Heart left ventricle (tissue), 16 donors: ENCODE results near the gene EGFL8. TPM values are rescaled to one million over a fixed set of nuclear protein-coding genes. Genes with fewer than 3 reads are reported as not detected.
"Not testable (repeated sequence)": the region's sequence is repeated elsewhere in the genome, so short reads cannot be mapped to it uniquely, and the experiment has no call there.

Experiments
- ATAC-seq, 4 donors: fragments of 200-7000 bp; cut with Tn5 transposase; one replicate each; pipeline ENCODE4 v1.9.1; 2020 to 2022; ENCODE audit warnings: moderate library complexity in 4 of 4, mild to moderate bottlenecking in 3 of 4, moderate number of reproducible peaks in 1 of 4
- DNase-seq, 5 donors: peaks; one replicate each; pipeline ENCODE4 v3.0.0-alpha.2; 2020
- H3K27ac ChIP-seq, 12 donors: fragments of 200-600 bp; sonication (generic) in 4 of 12; one replicate each; pipeline versions ENCODE4 v1.5.0 to v1.8.0; 2016 to 2022; ENCODE audit warnings: mild to moderate bottlenecking in 2 of 12
- H3K27me3 ChIP-seq, 9 donors: fragments of 200-600 bp; sonication (generic) in 2 of 9; one replicate each; pipeline versions ENCODE4 v1.5.1 to v1.8.0; 2016 to 2022; ENCODE audit warnings: mild to moderate bottlenecking in 3 of 9
- H3K36me3 ChIP-seq, 9 donors: fragments of 200-600 bp; sonication (generic) in 2 of 9; one replicate each; pipeline versions ENCODE4 v1.5.0 to v1.8.0; 2018 to 2022; ENCODE audit warnings: mild to moderate bottlenecking in 2 of 9
- H3K4me1 ChIP-seq, 12 donors: fragments of 200-600 bp; sonication (generic) in 4 of 12; one replicate each; pipeline versions ENCODE4 v1.5.0 to v1.8.0; 2016 to 2022; ENCODE audit warnings: mild to moderate bottlenecking in 3 of 12
- H3K4me3 ChIP-seq, 12 donors: fragments of 200-600 bp; sonication (generic) in 4 of 12; one replicate each; pipeline versions ENCODE4 v1.5.0 to v1.8.0; 2017 to 2022; ENCODE audit warnings: mild to moderate bottlenecking in 9 of 12, moderate library complexity in 4 of 12
- H3K9me3 ChIP-seq, 12 donors: fragments of 200-600 bp; sonication (generic) in 4 of 12; one replicate each; pipeline versions ENCODE4 v1.5.0 to v1.8.0; 2016 to 2022; ENCODE audit warnings: mild to moderate bottlenecking in 1 of 12
- POLR2A ChIP-seq, 2 donors: fragments of 450-650 bp; IDR thresholded peaks; one replicate each; pipeline ENCODE4 v1.6.1; 2017; ENCODE audit warnings: antibody characterized with exemption in 2 of 2, mild to moderate bottlenecking in 2 of 2, moderate library complexity in 2 of 2
- whole genome bisulfite sequencing, 4 donors: extraction: QIAGEN DNeasy Blood & Tissue Kit in 2 of 4; methylation state at CpG; one replicate each; pipeline versions ENCODE4 v1.1.5 to v1.1.7; 2013 to 2018; 5-methylcytosine and 5-hydroxymethylcytosine counted together
- intact Hi-C, 10 donors: fragments of 100-400 bp; cut with DNase I; formaldehyde crosslinking; loops; one replicate each; pipeline versions ENCODE4 v1.11.1 to v1.14.2; 2022
- polyA plus RNA-seq, 2 donors: library from polyadenylated mRNA; stranded (reverse); fragments of 200-250 nt; gene quantifications; one replicate each; pipeline ENCODE4 v1.2.3, GENCODE V29; 2013
- total RNA-seq, 9 donors: library from RNA; depleted of rRNA in 2 of 9; stranded (reverse); fragments of >200 nt in 2 of 9; fragmentation: NEBNext Ultra II Directional in 3 of 9; extraction: Animal tissue kit (Norgen Biotek cat#: 25700) in 3 of 9; gene quantifications; one replicate each; pipeline versions ENCODE4 v1.1.0 to v1.2.4, GENCODE V29; 2016 to 2023
- TF ChIP-seq, protein P1 (sequence below), 12 donors: fragments of 200-600 bp; sonication (generic) in 4 of 12; IDR thresholded peaks; one replicate each; pipeline versions ENCODE4 v1.5.0 to v1.8.0; 2018 to 2022; ENCODE audit warnings: antibody characterized with exemption in 12 of 12, mild to moderate bottlenecking in 5 of 12
- donor health status: ischemic (EF 13 %, LVEDD 7.1; RV severe dilation, severe dysfunction).
- donor health status: healthy with polysubstance abuse.
- donor health status: DM: no; HTN: yes; CAD: no.
- donor health status: DM: no; HTN: no; CAD: no.
- donor health status: ischemic (EF 25% LVEDD 6.9; RV normal size, moderate dysfunction).
- donor health status: ischemic (EF 25% LVEDD 5.7; RV mildly dilated, moderate dysfunction).
- donor health status: healthy.
- donor health status: DM: yes; HTN: yes; CAD: no.
- donor health status: ischemic (EF 35%, LVEDD 5.7; RV mildly dilated, moderate dysfunction).
- donor health status: nonischemic (EF 11% LVEDD 7.7; RV severe dilation, severe dysfunction).
- donor health status: DM: yes; HTN: yes; CAD: no.
- donor health status: PGD.
- donor health status: ischemic (EF 29% LVEDD 5.4; RV normal size, mild dysfunction).
- donor health status: nonischemic (EF 23%, LVEDD 6.1; RV moderate dilation, normal function).

EGFL8 gene
- total and polyA plus RNA-seq, 11 donors = 2.4 to 11.2 (median 6.1) TPM

DNA sequence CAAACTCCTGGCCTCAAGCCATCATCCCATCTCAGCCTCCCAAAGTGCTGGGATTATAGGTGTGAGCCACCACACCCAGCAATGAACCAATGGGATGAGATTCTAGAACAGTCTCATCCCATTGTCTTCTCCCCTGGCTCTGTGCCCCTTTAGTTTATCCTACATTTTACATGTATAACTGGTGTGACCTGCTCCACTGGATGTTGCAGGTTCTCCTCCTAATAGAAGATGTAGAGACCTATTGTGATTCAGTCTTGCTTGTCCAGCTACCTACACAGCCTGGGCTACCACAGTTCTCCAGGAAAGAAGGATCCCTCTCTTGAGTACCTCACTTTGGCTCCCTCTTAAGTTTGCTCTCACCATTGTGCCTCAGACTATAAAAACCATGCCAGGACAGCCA is 32.3 kb upstream of the EGFL8 start:
- intact Hi-C loops = loop anchor here in 2 of 10 donors (2.0 to 5.0 kb wide), 2 partner anchors 15 to 45 kb away; partner anchors contain the start of genes AGPAT1 (in 1 of the 2) and RNF5 (in 1 of the 2)
- H3K27ac ChIP-seq = no peak overlapping the region
- peaks cover 0 to under 1% (median 0%) of the 10 kb centered on the region in 9 donors for H3K36me3 ChIP-seq
- DNase-seq (no peak), ATAC-seq (no peak)
- TF ChIP-seq, protein P1, sequence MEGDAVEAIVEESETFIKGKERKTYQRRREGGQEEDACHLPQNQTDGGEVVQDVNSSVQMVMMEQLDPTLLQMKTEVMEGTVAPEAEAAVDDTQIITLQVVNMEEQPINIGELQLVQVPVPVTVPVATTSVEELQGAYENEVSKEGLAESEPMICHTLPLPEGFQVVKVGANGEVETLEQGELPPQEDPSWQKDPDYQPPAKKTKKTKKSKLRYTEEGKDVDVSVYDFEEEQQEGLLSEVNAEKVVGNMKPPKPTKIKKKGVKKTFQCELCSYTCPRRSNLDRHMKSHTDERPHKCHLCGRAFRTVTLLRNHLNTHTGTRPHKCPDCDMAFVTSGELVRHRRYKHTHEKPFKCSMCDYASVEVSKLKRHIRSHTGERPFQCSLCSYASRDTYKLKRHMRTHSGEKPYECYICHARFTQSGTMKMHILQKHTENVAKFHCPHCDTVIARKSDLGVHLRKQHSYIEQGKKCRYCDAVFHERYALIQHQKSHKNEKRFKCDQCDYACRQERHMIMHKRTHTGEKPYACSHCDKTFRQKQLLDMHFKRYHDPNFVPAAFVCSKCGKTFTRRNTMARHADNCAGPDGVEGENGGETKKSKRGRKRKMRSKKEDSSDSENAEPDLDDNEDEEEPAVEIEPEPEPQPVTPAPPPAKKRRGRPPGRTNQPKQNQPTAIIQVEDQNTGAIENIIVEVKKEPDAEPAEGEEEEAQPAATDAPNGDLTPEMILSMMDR (IDR thresholded peaks at IDR 0.05) = no peak
- TF ChIP-seq POLR2A (IDR thresholded peaks at IDR 0.05) = no peak
- H3K27me3 ChIP-seq = no peaks in the 10 kb centered on the region
- H3K4me3 ChIP-seq = no peak overlapping the region
- peaks cover 11 to 26% (median 18%) of the 10 kb centered on the region in 12 donors for H3K4me1 ChIP-seq
- no peaks in the 10 kb centered on the region for H3K9me3 ChIP-seq

DNA sequence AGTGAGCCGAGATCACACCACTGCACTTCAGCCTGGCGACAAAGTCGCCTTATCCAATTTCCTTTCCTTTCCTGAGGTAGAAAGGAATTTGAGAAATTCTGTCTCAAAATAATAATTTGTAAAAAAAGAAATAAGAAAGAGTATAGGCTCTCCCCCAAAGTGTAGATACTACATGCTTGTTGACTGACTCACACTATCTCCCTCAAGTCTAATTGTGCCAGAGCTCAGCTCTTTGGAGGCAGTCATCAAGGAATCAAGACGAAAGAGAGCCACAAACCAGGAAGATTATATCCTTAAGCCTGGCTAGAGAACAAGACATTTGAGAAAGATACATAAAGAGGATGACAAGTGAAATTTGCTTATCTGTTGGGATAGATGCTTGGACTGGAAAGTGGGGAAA is 30.6 kb upstream of the EGFL8 start:
- DNase-seq (no peak), ATAC-seq (no peak)
- Histone ChIP-seq H3K27ac (no peak overlapping the region), H3K4me3 (no peak overlapping the region), H3K27me3 (no peaks in the 10 kb centered on the region), H3K4me1 (peaks cover 6 to 16% (median 9%) of the 10 kb centered on the region in 12 donors), H3K9me3 (no peaks in the 10 kb centered on the region), H3K36me3 (no peaks in the 10 kb centered on the region)
- intact Hi-C loops = loop anchor here in 2 of 10 donors (2.0 to 5.0 kb wide), 2 partner anchors 13 to 44 kb away; partner anchors contain the start of genes AGPAT1 (in 1 of the 2) and RNF5 (in 1 of the 2)
- 71 to 78% (median 76%) methylated on average over 4 of the region's 4 CpGs for WGBS, 4 donors
- no peak for TF ChIP-seq POLR2A (IDR thresholded peaks at IDR 0.05)
- TF ChIP-seq, protein P1 (IDR thresholded peaks at IDR 0.05) = no peak

DNA sequence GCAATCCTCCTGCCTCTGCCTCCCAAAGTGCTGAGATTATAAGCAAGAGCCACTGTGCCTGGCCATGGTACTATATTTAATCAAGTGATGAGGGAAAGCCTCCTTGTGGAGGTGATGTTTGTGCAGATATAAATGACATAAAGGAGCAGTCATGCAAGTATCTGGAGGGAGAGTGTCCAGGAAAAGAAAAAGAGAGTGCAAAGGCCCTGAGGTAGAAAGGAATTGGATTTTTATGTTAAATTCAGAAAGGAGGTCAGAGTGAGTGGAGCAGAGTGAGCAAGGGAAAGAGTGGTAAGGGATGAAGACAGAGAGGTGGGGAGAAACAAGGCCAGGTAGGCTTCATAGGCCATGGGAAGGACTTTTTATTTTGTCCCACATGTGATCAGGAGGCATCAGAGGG is 26.9 kb upstream of the EGFL8 start:
- ATAC-seq (no peak), DNase-seq (no peak)
- H3K36me3 ChIP-seq = no peaks in the 10 kb centered on the region
- intact Hi-C loops = no loop called here
- H3K4me3 ChIP-seq = no peak overlapping the region
- no peaks in the 10 kb centered on the region for H3K4me1 ChIP-seq
- no peaks in the 10 kb centered on the region for H3K9me3 ChIP-seq
- no peaks in the 10 kb centered on the region for H3K27me3 ChIP-seq
- TF ChIP-seq, protein P1 (IDR thresholded peaks at IDR 0.05) = no peak
- no peak for TF ChIP-seq POLR2A (IDR thresholded peaks at IDR 0.05)
- H3K27ac ChIP-seq = no peak overlapping the region

DNA sequence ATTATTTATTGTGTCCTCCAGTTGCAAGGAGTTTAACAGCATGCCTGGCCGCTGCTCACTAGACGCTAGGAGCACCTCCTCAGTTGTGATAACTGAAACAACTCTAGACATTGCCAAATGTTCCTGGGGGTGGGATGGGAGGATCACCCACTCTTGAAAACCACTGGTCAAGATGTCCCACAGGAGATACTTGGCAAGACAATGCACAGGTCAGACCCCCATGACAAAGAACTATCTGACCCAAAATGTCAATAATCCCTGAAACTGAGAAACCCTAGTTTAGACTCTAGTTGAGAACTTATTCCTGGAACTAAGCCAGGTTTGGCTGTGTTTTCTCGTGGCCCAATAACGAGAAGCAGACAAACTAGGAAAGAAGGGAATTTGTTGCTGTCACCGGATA is 24.8 kb upstream of the EGFL8 start:
- Histone ChIP-seq H3K27ac (no peak overlapping the region), H3K4me3 (no peak overlapping the region), H3K36me3 (no peaks in the 10 kb centered on the region), H3K27me3 (no peaks in the 10 kb centered on the region), H3K9me3 (no peaks in the 10 kb centered on the region), H3K4me1 (no peaks in the 10 kb centered on the region)
- TF ChIP-seq POLR2A (IDR thresholded peaks at IDR 0.05) = no peak
- 62 to 71% (median 64%) methylated on average over 5 of the region's 5 CpGs for WGBS, 4 donors
- DNase-seq (no peak), ATAC-seq (no peak)
- intact Hi-C loops = no loop called here

DNA sequence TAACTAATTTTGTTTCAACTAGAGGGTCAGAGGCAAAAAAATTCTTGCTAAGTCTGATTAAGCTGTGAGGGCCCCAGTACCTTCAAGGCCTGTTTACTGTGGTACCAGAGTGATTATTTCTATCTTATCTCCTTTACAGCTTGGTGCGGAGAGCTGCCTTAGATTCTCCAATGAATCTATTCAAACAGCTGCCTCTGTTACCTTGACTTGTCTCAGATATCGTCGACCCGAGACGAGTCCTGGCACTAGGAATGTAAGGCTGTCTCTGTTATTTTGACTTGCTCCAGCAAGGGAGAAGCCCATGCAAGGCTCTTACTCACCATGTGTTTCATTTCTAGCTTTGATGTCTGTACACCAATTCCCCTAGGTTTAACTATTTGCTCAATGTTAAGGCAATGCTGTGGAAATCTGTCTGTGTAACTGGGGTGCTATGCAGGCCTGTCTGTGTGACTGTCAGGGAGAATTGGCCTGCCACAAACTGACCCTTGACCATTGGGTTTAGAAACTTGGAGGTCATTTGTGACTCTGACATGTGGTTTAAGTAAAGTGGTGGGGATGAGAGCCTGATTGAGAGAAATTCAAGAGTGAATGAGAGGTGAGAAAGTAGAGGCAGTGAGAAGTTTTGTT is 23.9 kb upstream of the EGFL8 start:
- no peaks in the 10 kb centered on the region for H3K27me3 ChIP-seq
- DNase-seq (no peak), ATAC-seq (no peak)
- no peak for TF ChIP-seq POLR2A (IDR thresholded peaks at IDR 0.05)
- TF ChIP-seq, protein P1 (IDR thresholded peaks at IDR 0.05) = no peak
- WGBS, 4 donors = 38 to 51% (median 47%) methylated on average over 5 of the region's 5 CpGs
- no peaks in the 10 kb centered on the region for H3K9me3 ChIP-seq
- intact Hi-C loops = no loop called here
- no peak overlapping the region for H3K4me3 ChIP-seq
- no peak overlapping the region for H3K27ac ChIP-seq
- no peaks in the 10 kb centered on the region for H3K4me1 ChIP-seq
- H3K36me3 ChIP-seq = no peaks in the 10 kb centered on the region

DNA sequence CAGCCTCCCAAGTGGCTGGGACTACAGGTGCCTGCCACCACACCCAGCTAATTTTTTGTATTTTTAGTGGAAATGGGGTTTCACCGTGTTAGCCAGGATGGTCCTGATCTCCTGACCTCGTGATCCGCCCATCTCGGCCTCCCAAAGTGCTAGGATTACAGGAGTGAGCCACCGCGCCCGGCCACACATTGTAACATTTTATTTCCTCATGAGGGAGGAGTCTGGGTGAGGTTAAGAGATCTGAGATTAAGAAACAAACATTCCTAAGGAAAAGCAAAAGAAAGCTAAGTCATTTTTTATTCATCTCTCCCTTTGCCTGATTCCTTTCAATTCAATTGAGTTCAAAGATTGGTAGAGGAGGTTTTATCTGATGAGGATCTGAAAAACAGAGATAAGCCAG is 20.2 kb upstream of the EGFL8 start:
- H3K4me1 ChIP-seq, H3K27ac ChIP-seq, H3K9me3 ChIP-seq, ATAC-seq, intact Hi-C loops, H3K36me3 ChIP-seq, DNase-seq, H3K4me3 ChIP-seq: not testable (repeated sequence)
- H3K27me3 ChIP-seq = peaks cover 0 to 17% (median 6%) of the 10 kb centered on the region in 9 donors
- WGBS, 4 donors = 73 to 88% (median 82%) methylated on average over 7 of the region's 7 CpGs
